ENCODE data around the gene KIF26B.
"Not testable (repeated sequence)": the region's sequence is repeated elsewhere in the genome, so short reads cannot be mapped to it uniquely, and the experiment has no call there.

KIF26B gene

DNA sequence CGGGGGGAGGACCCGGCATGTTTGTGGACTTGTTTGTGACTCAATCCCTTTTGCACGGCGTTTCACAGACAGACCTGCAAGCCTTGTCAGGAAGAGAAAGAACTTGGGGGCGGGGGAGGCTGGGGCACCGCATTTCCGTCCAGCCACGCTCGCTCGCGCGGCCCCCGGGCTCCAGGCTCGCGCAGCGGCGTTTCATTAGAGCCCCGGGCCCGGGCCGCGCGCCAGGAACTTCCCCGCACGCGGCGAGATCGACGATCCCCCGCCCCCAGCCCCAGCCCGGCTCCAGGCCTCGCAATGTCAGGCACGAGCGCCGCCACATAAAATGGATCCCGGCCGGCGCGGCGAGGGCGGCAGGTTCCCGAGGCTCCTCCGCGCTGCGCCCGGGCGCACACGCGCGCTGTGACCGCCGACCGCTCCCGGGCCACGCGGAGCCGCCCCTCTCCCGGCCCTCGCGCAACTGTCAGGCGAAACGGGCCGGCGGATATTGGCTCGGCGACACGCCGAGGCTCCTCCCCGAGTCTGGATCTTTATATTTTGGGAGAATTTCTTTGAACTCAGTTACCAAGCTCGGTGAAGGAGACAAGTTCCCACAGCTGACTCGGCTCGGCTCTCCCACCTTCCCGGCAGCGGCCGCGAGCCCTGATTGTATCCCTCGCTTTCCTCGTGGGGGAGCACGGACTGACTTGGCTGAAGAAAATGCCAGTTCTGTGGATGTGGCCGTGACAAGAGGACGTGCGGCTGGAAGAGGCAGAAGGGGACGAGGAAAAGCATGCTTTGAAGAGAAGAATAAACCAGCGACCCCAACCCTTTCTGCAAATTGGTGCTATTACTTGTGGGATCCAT is at the start of gene KIF26B:
TSS of gene KIF26B (plus strand) at position 557 of the 843 bp plus-strand sequence. CDS start 440 bp downstream, outside the sequence.
- peak in 1 of 2 donors; percentile 4 for DNase-seq (ENCODE audit: low read depth in 1 of 2, low spot score in 1 of 2)

DNA sequence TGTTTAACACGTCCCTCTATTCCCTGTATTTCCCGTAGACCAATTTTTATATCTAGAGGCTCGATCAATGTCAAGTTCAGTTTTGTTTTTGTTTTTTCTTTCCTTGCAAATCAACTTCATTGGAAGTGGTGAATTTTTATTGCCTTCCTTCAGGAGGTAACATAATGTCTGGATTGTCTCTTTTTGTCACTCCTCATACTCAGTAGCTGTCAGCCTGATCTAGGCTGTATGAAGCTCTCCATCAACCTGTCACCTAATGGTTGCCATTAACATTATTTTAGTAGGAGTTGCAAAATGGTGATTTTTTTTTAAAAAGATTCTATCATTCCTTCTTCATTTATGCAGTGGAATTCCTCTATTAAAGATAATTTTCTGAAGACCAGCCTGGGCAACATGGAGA is 49.7 kb upstream of the KIF26B start:
- DNase-seq (ENCODE audit: low read depth in 1 of 2, low spot score in 1 of 2): no peak

DNA sequence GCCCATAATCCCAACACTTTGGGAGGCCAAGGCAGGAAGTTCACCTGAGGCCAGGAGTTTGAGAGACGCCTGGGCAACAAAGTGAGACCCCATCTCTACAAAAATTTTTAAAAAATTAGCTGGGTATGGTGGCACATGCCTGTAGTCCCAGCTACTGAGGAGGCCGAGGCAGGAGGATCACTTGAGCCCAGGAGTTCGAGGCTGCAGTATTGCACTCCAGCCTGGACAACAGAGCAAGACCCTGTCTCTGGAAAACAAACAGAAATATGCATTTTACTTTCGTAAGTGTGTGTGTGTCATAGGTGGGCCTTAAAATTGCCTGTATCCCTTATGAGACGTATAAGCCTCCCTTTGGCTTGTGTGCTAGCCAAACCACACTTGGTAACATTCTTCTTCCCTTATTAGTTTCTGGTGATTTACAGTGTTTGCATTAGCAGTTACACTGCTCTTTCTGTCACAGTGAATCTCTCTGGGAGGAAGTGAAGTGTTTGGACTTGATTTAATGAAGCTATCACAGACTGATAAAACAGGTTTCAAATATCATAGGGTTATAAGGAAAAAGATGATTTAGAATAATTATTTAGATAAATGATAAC is 48.9 kb upstream of the KIF26B start:
- no peak for DNase-seq (ENCODE audit: low read depth in 1 of 2, low spot score in 1 of 2)

DNA sequence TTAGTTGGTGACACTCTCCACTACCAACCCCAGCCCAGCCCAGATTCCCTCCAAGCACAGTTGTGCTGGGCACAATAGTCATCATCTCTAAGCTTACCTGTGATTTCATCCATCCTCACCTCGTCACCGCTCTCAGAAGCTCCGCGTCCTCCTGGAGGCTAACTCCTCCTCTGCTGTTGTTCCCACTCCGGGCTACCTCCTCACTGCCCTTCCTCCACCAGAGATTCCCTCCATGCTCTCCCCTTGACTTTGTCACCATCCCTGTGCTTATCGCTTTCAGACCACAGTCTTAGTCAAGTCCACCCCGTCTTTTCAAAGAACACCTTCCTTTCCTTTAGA is 47.0 kb upstream of the KIF26B start:
- no peak for DNase-seq (ENCODE audit: low read depth in 1 of 2, low spot score in 1 of 2)

DNA sequence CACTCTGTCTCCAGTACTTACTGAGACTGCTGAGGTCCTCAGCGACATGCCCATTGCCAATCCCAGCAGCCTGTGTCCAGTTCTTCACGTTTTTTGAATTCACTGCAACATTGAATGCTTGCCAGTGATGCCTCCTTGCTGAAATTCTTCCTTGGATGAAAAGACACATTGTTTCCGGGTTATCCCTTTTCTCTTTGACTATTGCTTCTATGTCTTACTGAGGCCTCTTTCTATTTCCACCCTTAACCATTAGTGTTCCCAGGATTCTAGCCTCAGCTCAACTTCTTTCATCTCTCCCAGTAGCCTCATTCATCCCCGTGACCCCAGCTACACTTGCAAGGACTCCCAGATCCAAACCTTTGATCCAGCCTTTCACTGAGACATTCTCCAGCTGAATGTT is 46.5 kb upstream of the KIF26B start:
- DNase-seq (ENCODE audit: low read depth in 1 of 2, low spot score in 1 of 2): no peak

DNA sequence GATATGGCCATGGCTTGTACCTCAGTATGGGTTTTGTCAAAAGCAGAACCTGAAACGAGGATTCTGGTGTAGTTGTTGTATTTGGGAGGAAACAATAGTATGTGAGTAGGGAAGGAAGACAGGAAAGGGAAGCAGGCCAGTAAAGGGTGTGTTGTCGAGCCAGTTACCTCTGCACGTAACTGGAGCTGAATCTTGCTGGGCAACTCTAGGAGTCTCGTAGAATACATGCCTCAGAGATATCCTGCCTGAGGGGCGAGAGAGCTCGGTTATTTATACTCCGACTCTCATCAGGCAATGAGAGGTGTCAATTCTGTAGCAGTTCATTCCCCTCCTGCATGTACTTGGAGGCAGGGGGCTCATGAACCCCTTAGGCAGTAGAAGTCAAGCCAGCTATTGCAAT is 45.9 kb upstream of the KIF26B start:
- no peak for DNase-seq (ENCODE audit: low read depth in 1 of 2, low spot score in 1 of 2)

DNA sequence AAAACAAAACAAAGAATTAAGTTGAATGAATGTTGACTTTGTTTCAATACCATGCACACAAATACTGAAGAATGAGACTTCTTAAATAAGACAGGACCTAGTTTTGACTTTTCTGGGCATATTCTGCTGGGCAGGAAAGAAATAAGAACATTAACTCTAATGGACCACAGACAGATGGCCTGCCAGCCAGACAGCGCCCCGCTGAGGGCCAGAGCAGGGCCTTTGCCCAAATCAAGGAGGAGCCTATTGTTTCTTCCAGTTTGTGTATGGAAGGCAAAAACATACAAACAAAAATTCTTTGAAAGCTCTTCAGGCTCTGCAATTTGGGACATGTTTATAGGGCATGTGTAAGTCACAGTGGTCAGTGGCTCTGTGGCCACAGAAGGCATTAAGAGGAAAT is 44.4 kb upstream of the KIF26B start:
- no peak for DNase-seq (ENCODE audit: low read depth in 1 of 2, low spot score in 1 of 2)

DNA sequence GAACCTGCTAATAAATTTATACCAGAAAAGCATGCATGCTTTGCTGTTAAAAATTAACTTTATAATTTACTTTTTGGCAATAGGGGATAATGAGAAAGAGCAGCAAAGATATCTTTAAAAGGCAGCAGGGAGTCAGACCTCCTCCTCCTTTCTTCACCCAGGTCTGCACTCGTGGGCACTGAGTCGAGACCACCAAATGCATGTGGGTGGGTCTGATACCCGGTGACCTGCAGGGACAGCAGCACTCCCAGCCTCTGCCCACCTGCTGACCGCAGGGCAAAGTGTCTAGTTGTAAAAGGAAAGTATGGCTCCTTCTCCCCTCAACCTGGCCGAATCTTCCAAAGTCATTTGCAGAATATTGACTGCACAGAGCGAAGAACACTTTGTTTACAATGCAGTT is 43.7 kb upstream of the KIF26B start:
- no peak for DNase-seq (ENCODE audit: low read depth in 1 of 2, low spot score in 1 of 2)

DNA sequence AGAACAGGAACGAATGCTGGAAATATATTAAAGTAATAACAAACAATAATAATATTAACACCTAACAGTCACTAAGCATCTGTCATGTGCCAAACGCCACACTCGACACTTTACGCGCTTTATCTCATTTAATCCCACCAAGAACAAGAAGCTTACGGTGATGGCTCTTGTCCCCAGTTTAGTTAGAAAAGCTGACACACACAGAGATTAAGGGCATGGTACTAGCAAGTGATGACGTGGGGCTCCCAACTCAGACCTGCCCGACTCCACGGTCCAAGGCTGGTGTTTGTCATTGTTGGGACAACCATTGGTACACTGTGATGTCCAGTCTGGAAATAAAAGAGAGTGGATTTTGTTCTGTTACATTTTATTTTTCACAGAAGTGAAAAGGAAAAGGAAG is 41.1 kb upstream of the KIF26B start:
- no peak for DNase-seq (ENCODE audit: low read depth in 1 of 2, low spot score in 1 of 2)

DNA sequence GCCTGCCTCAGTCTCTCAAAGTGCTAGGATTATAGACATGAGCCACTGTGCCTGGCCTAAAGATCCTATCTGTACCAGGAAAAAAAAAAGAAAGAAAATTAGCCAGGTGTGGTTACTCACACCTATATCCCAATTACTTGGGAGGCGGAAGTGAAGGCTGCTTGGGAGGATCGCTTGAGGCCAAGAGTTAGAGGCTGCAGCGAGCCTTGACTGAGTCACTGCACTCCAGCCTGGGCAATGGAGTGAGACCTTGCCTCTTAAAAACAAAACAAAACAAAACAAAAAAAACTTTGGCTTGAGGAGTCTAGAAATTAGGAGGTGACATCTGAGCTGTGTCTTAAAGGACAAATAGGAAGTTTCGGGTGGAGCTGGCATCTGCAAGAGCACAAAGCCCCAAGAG is 38.7 kb upstream of the KIF26B start:
- DNase-seq (ENCODE audit: low read depth in 1 of 2, low spot score in 1 of 2): no peak

DNA sequence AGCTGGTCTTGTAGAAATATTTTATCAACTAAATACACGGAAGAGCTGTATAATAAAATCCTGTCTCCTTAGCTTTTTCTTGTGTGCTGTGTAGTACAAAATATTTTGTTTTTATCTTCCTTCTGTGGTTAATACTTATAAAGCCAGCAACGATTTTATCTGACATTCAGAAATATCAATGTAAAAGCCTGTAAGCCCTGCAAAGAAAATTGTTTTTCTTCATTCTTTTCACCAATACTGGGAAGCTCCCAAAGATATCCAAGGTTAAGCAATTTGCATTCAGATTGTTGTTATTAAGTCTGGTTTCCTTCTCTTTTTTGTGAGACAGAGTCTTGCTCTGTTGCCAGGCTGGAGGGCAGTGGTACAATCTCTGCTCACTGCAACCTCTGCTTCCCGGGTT is 38.0 kb upstream of the KIF26B start:
- DNase-seq (ENCODE audit: low read depth in 1 of 2, low spot score in 1 of 2): no peak

DNA sequence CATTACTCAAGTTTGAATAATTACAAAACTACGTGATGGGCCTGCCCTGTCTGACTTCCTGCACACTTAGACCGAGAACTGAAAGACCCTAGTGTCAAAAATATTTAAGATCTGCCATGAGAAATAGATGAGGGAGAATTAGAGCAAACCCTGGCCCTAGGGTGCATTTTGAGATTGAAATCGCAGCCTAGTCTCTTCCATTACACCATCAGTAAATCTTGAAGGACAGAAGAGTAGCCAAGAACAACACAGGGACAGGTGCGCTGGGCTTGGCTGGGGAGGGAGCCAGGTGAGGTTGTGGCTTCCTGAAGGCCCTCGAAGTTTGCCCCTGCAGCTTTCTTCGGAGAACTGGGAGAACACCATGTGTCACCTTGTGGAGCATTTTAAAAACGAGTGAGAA is 36.7 kb upstream of the KIF26B start:
- DNase-seq (ENCODE audit: low read depth in 1 of 2, low spot score in 1 of 2): no peak

DNA sequence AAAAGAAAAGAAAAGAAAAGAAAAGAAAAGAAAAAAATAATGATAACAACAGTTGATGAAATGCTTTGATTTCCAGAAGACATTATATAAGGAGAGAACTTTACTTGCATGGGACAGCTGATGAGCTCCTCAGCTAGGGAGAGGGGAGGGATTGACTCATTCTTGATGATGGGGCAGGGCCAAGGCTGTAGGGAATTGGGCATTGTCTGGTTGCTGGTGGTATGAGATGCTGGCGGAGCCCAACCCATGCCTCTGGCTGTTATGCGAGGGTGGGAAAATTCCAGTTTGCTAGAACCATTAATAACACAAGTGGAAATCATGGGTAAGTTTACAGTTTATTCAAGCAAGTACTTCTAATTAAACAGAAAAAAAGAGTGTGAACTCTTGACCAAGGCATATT is 36.0 kb upstream of the KIF26B start:
- no peak for DNase-seq (ENCODE audit: low read depth in 1 of 2, low spot score in 1 of 2)

DNA sequence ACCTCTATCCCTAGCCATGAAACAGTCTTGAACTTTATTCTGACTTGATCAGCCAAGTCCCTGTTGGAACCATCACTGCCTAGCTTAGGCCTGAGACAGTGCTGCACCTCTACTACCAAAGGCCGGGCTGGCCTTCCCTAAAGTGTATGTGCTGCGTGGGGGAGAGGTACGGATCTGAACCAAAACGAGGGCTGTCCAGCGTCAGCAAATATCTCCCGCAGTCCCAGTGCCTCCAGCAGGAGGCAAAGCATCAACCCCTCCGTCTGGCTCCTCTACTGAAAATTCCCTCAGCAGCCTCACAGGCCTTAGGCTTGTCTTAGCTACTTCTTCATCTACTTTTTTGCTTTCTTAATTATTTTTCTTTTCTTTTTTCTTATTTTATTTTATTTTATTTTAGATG is 33.3 kb upstream of the KIF26B start:
- no peak for DNase-seq (ENCODE audit: low read depth in 1 of 2, low spot score in 1 of 2)

DNA sequence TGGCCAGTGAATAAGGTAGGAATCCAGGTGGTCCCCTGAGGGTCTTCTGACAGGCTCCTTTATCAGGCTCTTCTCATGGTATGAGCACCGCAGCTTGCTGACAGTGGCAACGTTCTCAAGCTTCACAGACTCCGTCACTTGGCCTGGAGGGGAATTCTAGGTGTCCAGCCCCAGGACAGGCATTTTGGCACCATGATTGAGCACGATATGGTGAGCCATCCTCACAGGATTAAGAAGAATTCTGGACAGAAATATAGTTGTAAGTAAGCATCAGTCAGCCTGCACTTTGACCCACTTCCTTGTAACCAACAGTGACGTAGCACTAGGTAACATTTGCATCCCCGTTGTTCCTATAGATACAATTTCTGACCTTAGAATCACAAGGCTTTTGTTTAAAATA is 30.5 kb upstream of the KIF26B start:
- DNase-seq (ENCODE audit: low read depth in 1 of 2, low spot score in 1 of 2): no peak

DNA sequence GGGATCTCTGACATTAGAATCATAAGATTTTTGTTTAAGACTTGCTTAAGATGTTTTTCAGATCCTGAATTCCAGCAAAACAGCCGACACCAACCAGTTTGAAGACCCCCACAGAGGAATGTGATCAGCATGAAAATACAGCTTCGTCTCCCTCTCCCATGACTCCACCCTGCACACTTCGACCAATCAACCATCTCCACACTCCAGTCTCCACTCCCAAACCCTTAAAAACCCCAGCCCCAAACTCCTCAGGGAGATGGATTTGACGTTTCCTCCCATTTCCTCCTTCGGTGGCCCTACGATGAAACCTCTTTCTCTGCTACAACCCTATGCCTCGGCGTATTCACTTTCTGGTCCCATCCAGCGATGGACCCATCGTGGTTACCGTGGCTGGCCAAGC is 30.1 kb upstream of the KIF26B start:
- DNase-seq (ENCODE audit: low read depth in 1 of 2, low spot score in 1 of 2): no peak

DNA sequence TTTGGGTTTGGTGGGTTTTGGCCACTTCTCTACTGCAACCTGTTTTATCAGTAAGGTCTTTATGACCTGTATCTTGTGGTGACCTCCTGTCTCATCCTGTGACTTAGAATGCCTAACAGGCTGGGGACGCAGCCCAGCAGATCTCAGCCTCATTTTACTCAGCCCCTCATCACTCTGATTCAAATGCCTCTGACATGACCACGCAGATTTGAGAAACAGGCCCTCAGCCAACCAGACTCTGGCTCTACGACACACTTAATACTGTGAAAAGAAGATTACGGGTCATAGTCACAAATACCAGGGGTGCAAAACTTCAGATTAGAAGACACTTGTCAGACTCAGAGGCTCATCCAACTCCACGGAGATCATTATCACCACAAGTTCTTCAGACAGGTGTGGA is 28.3 kb upstream of the KIF26B start:
- DNase-seq (ENCODE audit: low read depth in 1 of 2, low spot score in 1 of 2): no peak

DNA sequence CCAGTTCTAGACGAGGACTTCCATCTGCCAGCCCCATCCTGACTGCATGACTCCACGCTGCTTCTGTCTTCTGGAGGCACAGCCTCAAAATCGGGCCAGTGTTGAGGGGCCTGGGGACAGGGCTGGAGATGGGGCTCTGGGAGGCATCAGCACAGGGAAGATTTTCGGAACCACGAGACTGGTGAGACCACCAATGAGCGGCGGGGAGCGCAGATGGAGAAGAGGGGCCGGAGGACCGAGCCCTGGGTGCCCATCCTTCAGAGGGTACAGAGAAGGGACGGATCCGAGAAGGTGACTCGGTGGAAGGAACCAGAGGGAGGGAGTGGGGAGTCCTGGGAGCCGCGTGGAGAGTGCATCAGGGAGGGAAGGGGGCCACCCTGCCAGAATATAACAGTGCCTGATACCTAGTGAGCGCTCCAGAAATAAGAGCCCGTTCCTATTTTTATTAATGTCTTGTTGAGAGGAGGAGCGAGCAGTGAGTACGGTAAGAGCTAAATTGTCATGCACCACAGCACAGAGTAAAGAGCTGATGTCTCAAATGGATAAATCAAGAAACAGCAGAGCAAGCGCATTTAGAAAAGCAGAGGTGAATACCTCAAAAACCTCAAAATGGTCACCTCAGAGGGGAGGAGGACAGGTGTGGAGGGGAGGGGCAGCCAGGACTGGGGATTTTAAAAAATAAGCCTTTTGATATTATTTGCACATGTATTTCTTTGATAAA is 26.2 kb upstream of the KIF26B start:
- DNase-seq (ENCODE audit: low read depth in 1 of 2, low spot score in 1 of 2): no peak

DNA sequence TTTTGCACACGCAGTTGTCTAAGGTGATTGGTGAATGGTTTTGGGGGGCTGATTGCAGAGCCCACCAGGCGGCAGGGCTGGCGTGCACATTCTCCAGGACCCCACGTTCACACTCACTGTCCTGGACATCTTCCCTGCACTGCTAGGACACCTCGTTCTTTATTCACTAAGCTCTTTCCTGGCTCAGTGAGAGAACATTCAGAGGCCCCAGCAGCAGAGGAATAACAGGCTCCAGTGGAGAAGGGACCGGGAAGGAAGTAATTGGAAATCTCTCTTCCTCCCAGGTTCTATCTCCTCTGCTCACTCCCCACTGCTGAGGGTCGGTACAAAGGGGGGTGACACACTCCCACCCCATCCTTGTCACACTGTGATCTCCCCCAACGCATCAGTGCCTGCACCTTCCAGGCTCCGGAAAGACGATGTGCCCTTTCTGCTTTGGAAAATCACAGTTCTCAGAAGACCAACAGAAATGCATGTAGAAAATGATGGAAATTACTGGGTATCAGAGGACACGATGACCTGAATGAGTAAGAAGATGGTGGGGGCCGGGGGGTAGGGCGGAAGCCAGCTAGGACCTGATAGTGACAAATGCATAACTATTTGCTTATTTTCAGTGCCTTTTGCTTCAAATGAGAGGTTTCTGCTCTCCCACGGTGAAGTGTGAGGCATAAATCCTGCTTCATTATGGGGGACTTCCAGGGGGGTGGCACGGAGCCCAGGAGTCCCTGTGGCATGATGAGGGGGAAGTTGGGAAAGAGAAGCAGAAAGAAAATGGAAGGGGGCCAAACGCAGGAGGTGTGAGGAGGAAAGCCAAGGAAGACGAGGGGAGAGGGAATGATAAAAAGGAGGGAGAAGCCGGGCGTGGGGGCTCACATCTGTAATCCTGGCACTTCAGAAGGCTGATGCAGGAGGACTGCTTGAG is 25.2 kb upstream of the KIF26B start:
- no peak for DNase-seq (ENCODE audit: low read depth in 1 of 2, low spot score in 1 of 2)

DNA sequence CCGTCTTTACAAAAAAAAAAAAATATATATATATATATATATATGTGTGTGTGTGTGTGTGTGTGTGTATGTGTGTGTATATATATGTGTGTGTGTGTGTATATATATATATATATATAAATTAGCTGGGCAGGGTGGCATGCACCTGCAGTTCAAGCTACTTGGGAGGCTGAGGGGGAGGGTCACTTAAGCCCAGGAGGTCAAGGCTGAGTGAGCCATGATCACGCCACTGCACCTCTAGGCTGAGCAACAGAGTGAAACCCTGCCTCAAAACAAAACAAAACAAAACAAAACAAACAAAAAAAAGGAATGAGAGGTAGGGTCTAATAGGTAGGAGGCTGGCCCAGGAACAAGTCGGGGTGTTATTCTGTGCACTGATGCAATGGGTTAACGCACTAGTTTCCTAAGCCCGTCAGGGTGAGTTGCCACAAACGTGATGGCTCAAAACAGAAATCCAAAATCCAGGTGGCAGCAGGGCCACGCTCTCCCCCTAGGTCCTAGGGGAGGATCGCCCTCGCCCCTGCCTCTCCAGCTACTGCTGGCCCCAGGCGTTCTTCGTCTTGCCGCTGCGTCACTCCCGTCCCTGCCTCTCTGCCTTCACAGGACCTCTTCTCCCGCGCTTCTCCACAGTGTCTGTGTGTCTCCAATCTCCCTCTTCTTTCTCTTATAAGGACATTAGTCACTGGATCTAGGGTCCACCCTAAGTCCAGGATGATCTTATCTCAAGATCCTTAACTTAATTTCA is 24.3 kb upstream of the KIF26B start:
- DNase-seq (ENCODE audit: low read depth in 1 of 2, low spot score in 1 of 2): not testable (repeated sequence)

DNA sequence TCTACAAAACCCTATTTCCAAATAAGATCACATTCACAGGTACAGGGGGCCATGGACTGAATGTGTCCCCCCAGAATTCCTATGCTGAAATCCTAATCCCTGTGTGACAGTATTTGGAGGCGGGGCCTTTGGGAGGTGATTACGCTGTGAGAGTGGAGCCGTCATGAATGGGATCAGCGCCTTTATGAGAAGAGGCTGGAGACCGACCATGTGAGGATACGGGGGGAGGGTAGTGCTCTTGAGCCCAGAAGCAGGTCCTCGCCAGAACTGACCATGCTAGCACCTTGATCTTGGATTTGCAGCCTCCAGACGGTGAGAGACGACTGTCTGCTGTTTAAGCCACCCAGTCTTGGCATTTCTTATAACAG is 23.8 kb upstream of the KIF26B start:
- no peak for DNase-seq (ENCODE audit: low read depth in 1 of 2, low spot score in 1 of 2)

Measured in activated CD4-positive, alpha-beta T cell treated with anti-CD3 and anti-CD28 coated beads, Interleukin-2, amount 50 U/mL, for 24 hours (primary cell).